ENCODE measurements around the gene VSIG10. TPM values are rescaled to one million over a fixed set of nuclear protein-coding genes. Genes with fewer than 3 reads are reported as not detected.

Gene VSIG10
- total RNA-seq, 4 donors from 2014 or later, result 9.3 to 22.1 (median 17.0) TPM

DNA sequence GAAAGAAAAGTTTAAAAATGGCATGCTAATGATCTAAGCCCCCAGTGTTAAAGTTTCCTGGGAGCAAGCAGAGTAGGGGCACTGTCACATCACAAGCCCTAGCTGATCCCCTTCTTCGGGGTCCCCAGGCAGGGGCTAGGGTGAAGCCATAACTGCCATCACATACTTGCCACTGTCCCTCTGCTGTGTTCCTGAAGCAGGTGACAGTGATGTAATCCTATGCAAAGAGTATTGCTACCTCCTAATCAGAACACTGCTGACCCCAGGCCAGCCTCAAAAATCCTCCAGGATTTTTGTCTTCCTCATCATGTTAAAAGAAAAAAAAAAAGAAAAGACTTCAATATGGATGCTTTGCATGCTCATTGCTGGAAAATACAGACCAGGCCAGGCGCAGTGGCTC lies 88.5 kb downstream of the VSIG10 start:
- Histone ChIP-seq H3K36me3 (peaks cover 0 to 9% of the 10 kb centered on the region in 2 donors), H3K27me3 (no peaks in the 10 kb centered on the region), H3K4me1 (peaks cover 11 to 12% of the 10 kb centered on the region in 2 donors), H3K4me3 (no peak overlapping the region), H3K9me3 (no peaks in the 10 kb centered on the region), H3K27ac (no peak overlapping the region)
- no peak for ATAC-seq
- intact Hi-C loops (cut with DNase I; ENCODE audit: low total_unique reads) (loop anchor here (10.0 kb wide), 1 partner anchor 89 kb away; the partner anchor contains the start of gene VSIG10), in situ Hi-C loops (cut with MboI; ENCODE audit: low sequenced_read_pairs in 4 of 4) (no loop called here)
- no peak for DNase-seq
- TF ChIP-seq, protein P1, sequence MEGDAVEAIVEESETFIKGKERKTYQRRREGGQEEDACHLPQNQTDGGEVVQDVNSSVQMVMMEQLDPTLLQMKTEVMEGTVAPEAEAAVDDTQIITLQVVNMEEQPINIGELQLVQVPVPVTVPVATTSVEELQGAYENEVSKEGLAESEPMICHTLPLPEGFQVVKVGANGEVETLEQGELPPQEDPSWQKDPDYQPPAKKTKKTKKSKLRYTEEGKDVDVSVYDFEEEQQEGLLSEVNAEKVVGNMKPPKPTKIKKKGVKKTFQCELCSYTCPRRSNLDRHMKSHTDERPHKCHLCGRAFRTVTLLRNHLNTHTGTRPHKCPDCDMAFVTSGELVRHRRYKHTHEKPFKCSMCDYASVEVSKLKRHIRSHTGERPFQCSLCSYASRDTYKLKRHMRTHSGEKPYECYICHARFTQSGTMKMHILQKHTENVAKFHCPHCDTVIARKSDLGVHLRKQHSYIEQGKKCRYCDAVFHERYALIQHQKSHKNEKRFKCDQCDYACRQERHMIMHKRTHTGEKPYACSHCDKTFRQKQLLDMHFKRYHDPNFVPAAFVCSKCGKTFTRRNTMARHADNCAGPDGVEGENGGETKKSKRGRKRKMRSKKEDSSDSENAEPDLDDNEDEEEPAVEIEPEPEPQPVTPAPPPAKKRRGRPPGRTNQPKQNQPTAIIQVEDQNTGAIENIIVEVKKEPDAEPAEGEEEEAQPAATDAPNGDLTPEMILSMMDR (IDR thresholded peaks at IDR 0.05 in 4 of 5, conservative IDR thresholded peaks at IDR 0.05 in 1 of 5), result no peak
- no peak for TF ChIP-seq POLR2A (IDR thresholded peaks at IDR 0.05)

Other genes with a start within 250 kb of the VSIG10 start
- under 1 TPM in 2 of 4 donors, not detected in 2; 0.02 to 0.10 TPM for gene KSR2, start 135.0 kb downstream of the VSIG10 start, total RNA-seq
- 1 to 10 TPM; 3.5 to 9.9 (median 5.4) TPM for gene RFC5, start 87.3 kb downstream of the VSIG10 start, total RNA-seq
- gene WSB2, start 42.8 kb downstream of the VSIG10 start, total RNA-seq, result 100 to 1,000 TPM in 2 of 4 donors, 10 to 100 TPM in 2; 83.5 to 133 (median 93.5) TPM
- gene PEBP1, start 32.1 kb upstream of the VSIG10 start, total RNA-seq, result 100 to 1,000 TPM; 306 to 442 (median 330) TPM

Data from gastrocnemius medialis (tissue), 4 donors.